Measurements from ENCODE around the gene REEP3. TPM values are rescaled to one million over a fixed set of nuclear protein-coding genes. Genes with fewer than 3 reads are reported as not detected.

The REEP3 gene
- total RNA-seq, 4 donors from 2014 or later, result 45.9 to 67.4 (median 63.3) TPM

DNA sequence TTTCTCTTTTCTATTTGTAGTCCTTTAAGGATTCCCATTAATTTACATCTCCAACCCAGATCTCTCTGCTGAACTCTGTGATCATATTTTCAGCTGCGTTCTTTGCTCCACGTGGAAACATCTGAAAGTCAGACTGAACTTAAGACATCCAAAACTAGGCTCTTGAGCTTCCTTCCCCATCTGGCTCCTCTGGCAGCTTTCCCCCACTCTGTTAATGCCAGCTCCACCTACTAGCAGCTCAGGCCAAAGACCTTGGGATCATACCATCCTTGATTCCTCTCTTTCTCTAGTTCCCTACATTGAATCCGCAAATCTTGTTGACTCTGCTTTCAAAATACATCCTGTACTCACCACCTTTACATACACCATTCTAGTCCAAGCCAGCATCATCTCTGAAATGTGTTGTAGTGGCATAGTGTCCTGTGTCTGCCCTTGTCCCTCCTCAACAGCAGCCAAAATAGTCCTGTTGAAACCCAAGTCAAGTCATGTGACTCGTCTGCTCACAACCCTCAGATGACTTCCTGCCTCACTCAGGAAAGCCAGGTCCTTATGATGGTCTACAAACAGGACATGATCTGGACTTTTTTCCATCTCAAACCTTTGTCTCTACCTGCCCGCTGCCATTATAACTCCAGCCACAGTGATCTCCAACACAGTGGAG, 7.0 kb downstream of the REEP3 start:
- Histone ChIP-seq H3K4me1 (peaks cover 0 to 33% (median 11%) of the 10 kb centered on the region in 4 donors), H3K9me3 (no peaks in the 10 kb centered on the region), H3K27me3 (no peaks in the 10 kb centered on the region), H3K27ac (no peak overlapping the region), H3K4me3 (no peak overlapping the region), H3K36me3 (peaks cover 0 to 9% (median 0%) of the 10 kb centered on the region in 3 donors)
- DNase-seq (ENCODE audit: low spot score in 2 of 2), result no peak
- 90 to 91% methylated on average over 5 of the region's 5 CpGs for WGBS, 2 donors
- TF ChIP-seq POLR2A (IDR thresholded peaks at IDR 0.05), result no peak
- no peak for TF ChIP-seq EP300 (IDR thresholded peaks at IDR 0.05)
- TF ChIP-seq, protein P1, sequence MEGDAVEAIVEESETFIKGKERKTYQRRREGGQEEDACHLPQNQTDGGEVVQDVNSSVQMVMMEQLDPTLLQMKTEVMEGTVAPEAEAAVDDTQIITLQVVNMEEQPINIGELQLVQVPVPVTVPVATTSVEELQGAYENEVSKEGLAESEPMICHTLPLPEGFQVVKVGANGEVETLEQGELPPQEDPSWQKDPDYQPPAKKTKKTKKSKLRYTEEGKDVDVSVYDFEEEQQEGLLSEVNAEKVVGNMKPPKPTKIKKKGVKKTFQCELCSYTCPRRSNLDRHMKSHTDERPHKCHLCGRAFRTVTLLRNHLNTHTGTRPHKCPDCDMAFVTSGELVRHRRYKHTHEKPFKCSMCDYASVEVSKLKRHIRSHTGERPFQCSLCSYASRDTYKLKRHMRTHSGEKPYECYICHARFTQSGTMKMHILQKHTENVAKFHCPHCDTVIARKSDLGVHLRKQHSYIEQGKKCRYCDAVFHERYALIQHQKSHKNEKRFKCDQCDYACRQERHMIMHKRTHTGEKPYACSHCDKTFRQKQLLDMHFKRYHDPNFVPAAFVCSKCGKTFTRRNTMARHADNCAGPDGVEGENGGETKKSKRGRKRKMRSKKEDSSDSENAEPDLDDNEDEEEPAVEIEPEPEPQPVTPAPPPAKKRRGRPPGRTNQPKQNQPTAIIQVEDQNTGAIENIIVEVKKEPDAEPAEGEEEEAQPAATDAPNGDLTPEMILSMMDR (IDR thresholded peaks at IDR 0.05), result no peak

DNA sequence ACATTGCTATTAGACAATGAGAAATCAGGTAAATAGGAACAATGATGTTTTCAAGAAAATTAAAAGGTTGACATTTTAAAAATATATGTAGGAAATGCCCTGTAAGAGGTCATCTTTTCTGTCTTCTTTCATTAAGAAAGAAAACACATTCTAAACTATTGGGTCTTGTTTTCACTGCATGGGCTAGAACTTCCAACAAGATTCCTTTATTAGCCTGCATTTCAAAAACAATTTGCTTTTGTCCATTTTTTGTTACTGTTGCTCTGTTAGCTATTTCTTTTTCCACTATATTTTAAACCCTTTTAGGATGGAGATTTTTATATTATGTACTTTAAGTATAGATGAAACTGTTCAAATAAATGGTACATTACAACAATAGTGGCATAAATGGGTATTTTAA, 9.2 kb downstream of the REEP3 start:
- no peak for DNase-seq (ENCODE audit: low spot score in 2 of 2)
- peaks cover 0 to 9% (median 0%) of the 10 kb centered on the region in 3 donors for H3K36me3 ChIP-seq
- peak overlapping the region in 1 of 4 donors; percentile 14 for H3K27ac ChIP-seq
- peaks cover 0 to 22% (median 3%) of the 10 kb centered on the region in 4 donors for H3K4me1 ChIP-seq
- TF ChIP-seq POLR2A (IDR thresholded peaks at IDR 0.05), result no peak
- TF ChIP-seq, protein P1 (IDR thresholded peaks at IDR 0.05), result no peak
- H3K9me3 ChIP-seq, result no peaks in the 10 kb centered on the region
- H3K27me3 ChIP-seq, result no peaks in the 10 kb centered on the region
- no peak overlapping the region for H3K4me3 ChIP-seq

DNA sequence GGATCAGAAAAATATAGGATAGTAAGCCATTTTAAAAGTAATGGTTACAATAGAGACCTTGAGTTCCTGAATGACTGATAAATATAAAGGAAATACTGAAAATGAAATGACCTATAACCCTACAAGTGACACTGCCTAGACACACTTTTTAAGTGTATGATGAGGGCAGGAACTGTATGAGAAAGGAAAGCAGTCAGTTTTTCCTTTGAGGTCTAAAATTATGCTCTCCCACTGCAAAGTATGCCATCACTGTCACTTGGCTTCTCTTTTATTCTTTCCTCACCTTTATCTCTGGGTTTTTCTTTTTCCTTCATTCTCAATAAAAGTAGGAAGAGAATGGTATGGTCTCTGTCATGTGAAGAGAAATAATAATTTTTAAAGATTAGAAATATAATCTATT, 13.5 kb downstream of the REEP3 start:
- DNase-seq (ENCODE audit: low spot score in 2 of 2), result no peak
- peaks cover 0 to 7% (median 0%) of the 10 kb centered on the region in 4 donors for H3K4me1 ChIP-seq

DNA sequence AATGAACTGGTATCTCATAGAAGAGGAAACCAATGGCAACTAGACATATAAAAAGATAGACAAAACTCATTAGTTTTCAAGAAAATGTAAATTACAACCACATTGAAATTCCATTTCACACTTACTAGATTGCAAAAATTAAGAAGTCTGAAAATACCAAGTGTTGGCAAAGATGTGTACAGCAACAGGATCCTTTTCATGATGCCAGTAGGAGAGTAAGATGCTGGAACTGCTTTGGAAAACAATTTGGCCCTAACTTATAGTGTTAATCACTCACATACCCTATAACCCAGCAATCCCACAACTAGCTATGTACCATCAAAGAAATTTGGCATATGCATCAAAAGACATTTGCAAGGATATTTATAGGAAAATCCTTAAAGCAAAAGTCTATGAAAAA, 15.5 kb downstream of the REEP3 start:
- DNase-seq (ENCODE audit: low spot score in 2 of 2), result no peak
- TF ChIP-seq EP300 (IDR thresholded peaks at IDR 0.05), result no peak
- TF ChIP-seq POLR2A (IDR thresholded peaks at IDR 0.05), result no peak
- TF ChIP-seq, protein P1 (IDR thresholded peaks at IDR 0.05), result no peak
- no peak overlapping the region for H3K27ac ChIP-seq
- peaks cover 0 to 12% (median 0%) of the 10 kb centered on the region in 4 donors for H3K4me1 ChIP-seq
- no peaks in the 10 kb centered on the region for H3K36me3 ChIP-seq
- H3K4me3 ChIP-seq, result no peak overlapping the region
- no peaks in the 10 kb centered on the region for H3K27me3 ChIP-seq
- no peaks in the 10 kb centered on the region for H3K9me3 ChIP-seq

More for the DNA sequence above, 13.5 kb downstream of the REEP3 start:
- Histone ChIP-seq H3K4me3 (no peak overlapping the region), H3K36me3 (no peaks in the 10 kb centered on the region), H3K27ac (no peak overlapping the region), H3K9me3 (no peaks in the 10 kb centered on the region), H3K27me3 (no peaks in the 10 kb centered on the region)
- TF ChIP-seq EP300 (IDR thresholded peaks at IDR 0.05) (no peak), POLR2A (IDR thresholded peaks at IDR 0.05) (no peak)
- TF ChIP-seq, protein P1 (IDR thresholded peaks at IDR 0.05), result no peak

DNA sequence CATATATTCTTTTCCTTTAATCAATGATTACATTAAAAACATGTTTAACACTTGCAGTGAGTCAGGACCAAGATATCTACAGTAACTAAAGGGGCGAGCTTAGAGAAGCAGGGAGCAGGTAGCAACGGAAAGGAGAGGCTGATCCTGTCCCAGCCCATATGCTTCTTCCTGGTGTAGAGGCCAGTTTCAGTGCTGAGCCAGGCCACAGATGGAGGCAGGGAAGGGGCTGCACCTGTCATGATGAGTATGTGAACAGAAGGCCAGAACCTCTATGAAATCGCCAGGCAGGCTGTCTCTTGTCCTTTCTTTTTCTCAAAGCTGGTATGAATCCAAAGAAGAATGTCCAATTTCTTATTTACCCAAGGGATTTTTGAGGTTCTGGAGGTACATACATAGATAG, 16.3 kb downstream of the REEP3 start:
- H3K27ac ChIP-seq, result no peak overlapping the region
- no peaks in the 10 kb centered on the region for H3K36me3 ChIP-seq
- no peaks in the 10 kb centered on the region for H3K9me3 ChIP-seq
- 86 to 92% methylated on average over 3 of the region's 3 CpGs for WGBS, 2 donors
- TF ChIP-seq POLR2A (IDR thresholded peaks at IDR 0.05) (no peak), EP300 (IDR thresholded peaks at IDR 0.05) (no peak)
- TF ChIP-seq, protein P1 (IDR thresholded peaks at IDR 0.05), result no peak
- H3K27me3 ChIP-seq, result no peaks in the 10 kb centered on the region
- no peak overlapping the region for H3K4me3 ChIP-seq
- no peak for DNase-seq (ENCODE audit: low spot score in 2 of 2)
- peaks cover 0 to 21% (median 0%) of the 10 kb centered on the region in 4 donors for H3K4me1 ChIP-seq
